HG03442 (cell line): ENCODE data around the gene SOCS7.

Source experiments
- ATAC-seq: cut with Tn5 transposase; IDR thresholded peaks from one replicate; pipeline ENCODE4 v1.9.1; 2021; ENCODE audit warnings: mild to moderate bottlenecking, moderate library complexity; ENCODE audit not compliant: unreplicated experiment

The SOCS7 gene

GRCh38 chr17:38358586-38359513, 7.2 kb downstream of the SOCS7 start:
- ATAC-seq = no peak

- no peak for ATAC-seq
These were observed 10.2 kb downstream of the SOCS7 start for GRCh38 chr17:38361694-38362465.

GRCh38 chr17:38363016-38363415, 11.4 kb downstream of the SOCS7 start:
- no peak for ATAC-seq

GRCh38 chr17:38364741-38365140, 13.1 kb downstream of the SOCS7 start:
- no peak for ATAC-seq

- no peak for ATAC-seq
These were observed 17.7 kb downstream of the SOCS7 start for GRCh38 chr17:38369124-38369886.

- no peak for ATAC-seq
These were observed 27.8 kb downstream of the SOCS7 start for GRCh38 chr17:38379448-38379847.

GRCh38 chr17:38395090-38395489, 43.4 kb downstream of the SOCS7 start:
- no peak for ATAC-seq

GRCh38 chr17:38397227-38397626, 45.6 kb downstream of the SOCS7 start:
- no peak for ATAC-seq

GRCh38 chr17:38400286-38400685, 48.6 kb downstream of the SOCS7 start:
- no peak for ATAC-seq

GRCh38 chr17:38401459-38401858, 49.8 kb downstream of the SOCS7 start:
- ATAC-seq = no peak

GRCh38 chr17:38402897-38403296, 51.3 kb downstream of the SOCS7 start:
- ATAC-seq = no peak

- no peak for ATAC-seq
These were observed 51.8 kb downstream of the SOCS7 start for GRCh38 chr17:38403491-38403890.

GRCh38 chr17:38404174-38404943, 52.7 kb downstream of the SOCS7 start:
- no peak for ATAC-seq

GRCh38 chr17:38405654-38406053, 54.0 kb downstream of the SOCS7 start:
- ATAC-seq = no peak

- no peak for ATAC-seq
These were observed 58.6 kb downstream of the SOCS7 start for GRCh38 chr17:38410201-38410600.

GRCh38 chr17:38415250-38416194, 63.9 kb downstream of the SOCS7 start:
- ATAC-seq = no peak

- no peak for ATAC-seq
These were observed 65.2 kb downstream of the SOCS7 start for GRCh38 chr17:38416840-38417209.

- no peak for ATAC-seq
These were observed 65.7 kb downstream of the SOCS7 start for GRCh38 chr17:38417210-38417951.
